DMS79 treated with DMSO at 0.1 percent for 48 hours (cell line): ENCODE results near the gene PGAM5.
"Not testable (repeated sequence)": the region's sequence is repeated elsewhere in the genome, so short reads cannot be mapped to it uniquely, and the experiment has no call there.

Source experiments
- DNase-seq: peaks from one replicate; lab custom pipeline; 2025; lab: John Stamatoyannopoulos, UW

Gene PGAM5

DNA sequence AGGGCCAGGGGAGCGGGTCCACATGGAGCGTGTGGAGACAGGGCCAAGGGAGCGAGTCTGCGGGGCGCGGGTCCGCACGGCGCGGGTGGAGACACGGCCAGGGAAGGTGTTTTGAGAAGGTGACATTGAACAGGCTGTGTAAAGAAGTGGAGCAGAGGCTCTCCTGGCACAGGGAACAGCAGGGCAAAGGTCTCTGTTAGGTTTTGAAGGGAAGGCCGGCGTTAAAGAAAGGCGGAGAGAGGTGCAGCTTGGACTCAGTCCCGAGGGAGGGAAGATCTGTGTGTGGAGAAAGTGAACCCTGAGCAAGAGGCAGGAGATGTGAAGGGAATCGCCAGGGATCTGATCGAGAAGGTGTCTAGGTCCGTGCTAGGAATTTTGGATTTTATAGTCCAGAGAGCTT lies 21.4 kb upstream of the PGAM5 start:
- DNase-seq: no peak

GRCh38 chr12:132690112-132690511 lies 20.5 kb upstream of the PGAM5 start:
- no peak for DNase-seq

GRCh38 chr12:132692030-132692429 lies 18.6 kb upstream of the PGAM5 start:
- not testable (repeated sequence) for DNase-seq

- DNase-seq: not testable (repeated sequence)
Measured at GRCh38 chr12:132694888-132695287, 15.8 kb upstream of the PGAM5 start.

DNA sequence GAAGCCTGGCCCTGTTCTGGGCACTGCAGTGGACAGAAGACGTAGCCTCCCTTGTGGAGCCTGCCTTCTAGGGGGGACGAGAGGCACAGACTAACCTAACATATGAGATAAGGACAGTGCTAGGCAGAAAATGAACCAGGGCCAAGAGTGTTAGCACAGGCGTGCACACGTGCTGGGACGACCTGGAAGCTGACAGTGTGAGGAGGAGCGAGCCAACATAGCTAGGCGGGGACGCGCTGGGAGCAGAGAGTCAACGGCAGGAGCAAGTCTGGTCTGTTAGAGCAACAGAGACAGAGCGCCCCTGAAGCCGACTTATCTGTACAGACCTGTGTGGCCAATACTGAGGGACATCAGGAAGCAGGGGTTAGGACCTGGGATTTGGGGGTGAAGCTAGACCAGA lies 15.2 kb upstream of the PGAM5 start:
- no peak for DNase-seq

- DNase-seq: no peak
Measured at GRCh38 chr12:132698341-132698740, 12.3 kb upstream of the PGAM5 start.

- no peak for DNase-seq
Measured at GRCh38 chr12:132700212-132700822, 10.3 kb upstream of the PGAM5 start.

DNA sequence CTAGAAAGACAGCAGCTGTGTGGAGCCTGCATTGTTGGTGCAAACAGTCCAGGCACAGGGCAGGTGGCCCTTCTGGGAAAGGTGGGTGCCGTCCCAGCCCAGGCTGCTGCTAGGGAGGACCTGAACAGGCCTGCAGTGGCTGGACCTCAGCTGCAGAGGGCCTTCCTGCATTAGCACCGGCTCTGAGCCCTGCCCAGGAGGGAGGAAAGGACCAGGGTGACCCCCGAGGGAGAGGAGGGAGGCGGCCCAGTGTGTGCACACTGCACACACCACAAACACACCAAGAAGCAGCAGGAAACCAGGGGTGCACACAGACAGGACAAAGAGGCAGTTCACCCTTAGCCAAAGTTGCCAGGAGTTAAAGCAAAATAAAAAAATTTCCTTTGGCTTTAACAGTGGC lies 8.0 kb upstream of the PGAM5 start:
- DNase-seq: no peak

- DNase-seq: no peak
Measured at GRCh38 chr12:132703641-132704040, 7.0 kb upstream of the PGAM5 start.

DNA sequence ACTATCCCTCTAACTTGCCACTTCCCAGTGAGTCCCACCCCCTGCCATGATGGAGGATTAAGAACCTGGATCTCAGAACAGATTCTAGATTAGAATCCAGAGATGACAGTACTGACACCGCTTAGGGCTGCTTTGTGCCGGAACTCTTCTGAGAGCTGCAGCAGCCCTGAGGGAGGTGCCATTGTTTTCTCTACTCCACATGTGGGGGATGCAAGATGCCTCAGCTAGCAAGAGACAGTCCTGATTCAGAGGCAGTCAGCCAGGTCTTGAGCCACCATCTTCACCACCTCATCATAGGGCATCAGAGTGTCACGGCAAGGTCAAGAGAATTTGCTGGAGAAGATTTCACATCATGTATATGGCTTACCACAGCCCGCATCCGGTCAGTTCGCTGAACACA lies 3.4 kb upstream of the PGAM5 start:
- no peak for DNase-seq

GRCh38 chr12:132708150-132708549 lies 2.5 kb upstream of the PGAM5 start:
- no peak for DNase-seq

DNA sequence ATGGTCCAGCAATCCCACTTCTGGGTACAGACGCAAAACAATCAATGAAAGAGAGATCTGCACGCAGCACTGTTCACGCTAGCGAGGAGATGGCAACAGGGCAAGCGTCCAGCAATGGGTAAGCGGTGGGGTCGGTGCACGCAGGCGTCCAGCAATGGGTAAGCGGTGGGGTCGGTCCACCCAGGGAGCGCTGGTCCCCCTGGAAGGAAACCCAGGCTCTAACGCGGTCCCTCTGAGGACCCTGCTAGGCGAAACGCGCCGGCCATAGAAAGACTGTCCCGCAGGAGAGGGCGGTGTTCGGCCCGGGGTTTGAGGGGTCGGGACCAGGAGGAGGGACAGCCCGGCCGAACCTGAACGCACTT lies 618 bp upstream of the PGAM5 start:
- no peak for DNase-seq

DNA sequence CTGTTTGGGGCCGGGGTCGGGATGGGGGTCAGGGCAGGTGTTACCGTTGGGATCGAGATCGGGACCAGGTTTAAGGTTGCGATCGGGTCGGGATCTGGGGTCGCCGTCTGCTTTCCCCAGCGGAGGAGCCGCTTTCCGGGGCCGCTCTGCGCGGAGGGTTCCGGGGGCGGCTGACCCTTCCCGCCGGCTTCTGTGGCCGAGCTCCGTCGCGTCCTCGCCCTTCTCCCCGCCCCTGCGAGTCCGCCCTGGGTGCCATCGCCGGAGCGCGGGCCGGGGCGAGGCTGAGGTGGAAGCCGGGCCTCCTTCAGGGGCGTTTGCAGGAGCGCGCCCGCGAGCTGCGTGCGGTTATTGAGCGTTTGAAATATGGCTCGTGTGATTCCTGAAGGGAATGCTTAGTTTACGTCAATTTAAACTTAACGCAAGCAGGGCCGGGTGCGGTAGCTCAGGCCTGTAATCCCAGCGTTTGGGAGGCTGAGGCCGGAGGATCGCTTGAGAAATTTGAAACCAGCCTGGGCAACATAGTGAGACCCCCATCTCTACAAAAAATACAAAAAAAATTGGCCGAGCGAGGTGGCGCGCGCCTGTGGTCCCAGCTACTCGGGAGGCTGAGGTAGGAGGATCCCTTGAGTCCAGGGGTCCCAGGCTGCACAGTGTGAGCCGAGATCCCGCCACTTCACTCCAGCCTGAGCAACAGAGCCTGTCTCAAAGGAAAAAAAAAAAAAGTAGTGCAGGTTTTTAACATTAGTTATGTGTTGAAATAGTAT lies 620 bp downstream of the PGAM5 start:
- DNase-seq: no peak

DNA sequence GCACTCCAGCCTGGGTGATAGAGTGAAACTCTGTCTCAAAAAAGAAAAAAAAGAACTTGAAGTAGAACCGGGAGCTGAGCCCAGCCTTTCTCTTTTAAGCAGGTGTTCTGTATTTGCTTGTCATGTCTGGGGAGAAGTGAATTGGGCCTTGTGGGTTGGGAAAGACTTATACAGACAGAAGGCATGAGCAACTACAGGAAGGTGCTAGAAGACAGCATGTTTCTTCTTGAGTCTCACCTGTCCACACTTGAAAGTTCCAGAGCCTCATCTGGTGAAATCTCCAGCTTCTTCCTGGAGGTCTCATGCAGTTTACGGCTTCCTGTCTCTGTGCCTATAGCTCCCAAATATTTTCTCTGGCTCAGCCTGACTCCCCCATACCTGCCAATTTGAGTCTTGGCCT lies 2.5 kb downstream of the PGAM5 start:
- no peak for DNase-seq

- DNase-seq: no peak
Measured at GRCh38 chr12:132715874-132716273, 5.2 kb downstream of the PGAM5 start.

- no peak for DNase-seq
Measured at GRCh38 chr12:132716356-132716755, 5.7 kb downstream of the PGAM5 start.

- no peak for DNase-seq
Measured at GRCh38 chr12:132717011-132717410, 6.4 kb downstream of the PGAM5 start.

DNA sequence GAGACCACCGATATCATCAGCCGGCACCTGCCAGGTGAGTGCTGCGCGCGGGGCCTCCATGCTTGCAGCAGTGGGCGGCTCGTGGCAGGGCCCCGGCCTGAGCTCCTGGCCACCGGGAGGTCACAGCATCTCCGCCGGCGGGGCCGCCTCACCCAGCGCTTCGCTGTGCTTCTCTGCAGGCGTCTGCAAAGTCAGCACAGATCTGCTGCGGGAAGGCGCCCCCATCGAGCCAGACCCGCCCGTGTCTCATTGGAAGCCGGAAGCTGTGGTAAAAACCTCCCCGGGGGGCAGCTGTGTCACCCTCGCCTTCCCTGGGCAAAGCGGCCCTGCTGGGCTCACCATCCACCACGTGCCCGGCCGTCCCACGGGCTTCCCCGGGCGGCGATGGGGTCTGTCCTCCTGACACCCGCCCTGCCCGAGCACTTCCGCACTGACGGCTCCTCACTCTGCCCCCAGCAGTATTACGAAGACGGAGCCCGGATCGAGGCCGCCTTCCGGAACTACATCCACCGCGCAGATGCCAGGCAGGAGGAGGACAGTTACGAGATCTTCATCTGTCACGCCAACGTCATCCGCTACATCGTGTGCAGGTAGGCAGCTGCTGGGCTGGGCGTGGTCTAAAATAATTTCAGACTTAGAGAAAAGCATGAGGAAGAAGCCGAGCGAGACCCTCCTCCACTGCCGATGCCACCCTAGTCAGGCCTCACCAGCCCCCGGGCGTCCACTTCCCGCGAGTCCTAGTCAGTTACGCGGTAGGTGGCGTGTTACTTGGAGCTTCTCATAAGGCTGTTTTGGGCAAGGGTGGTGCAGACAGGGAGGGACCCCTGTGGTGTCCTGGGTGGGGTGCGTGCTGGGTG lies 7.1 kb downstream of the PGAM5 start:
- no peak for DNase-seq

DNA sequence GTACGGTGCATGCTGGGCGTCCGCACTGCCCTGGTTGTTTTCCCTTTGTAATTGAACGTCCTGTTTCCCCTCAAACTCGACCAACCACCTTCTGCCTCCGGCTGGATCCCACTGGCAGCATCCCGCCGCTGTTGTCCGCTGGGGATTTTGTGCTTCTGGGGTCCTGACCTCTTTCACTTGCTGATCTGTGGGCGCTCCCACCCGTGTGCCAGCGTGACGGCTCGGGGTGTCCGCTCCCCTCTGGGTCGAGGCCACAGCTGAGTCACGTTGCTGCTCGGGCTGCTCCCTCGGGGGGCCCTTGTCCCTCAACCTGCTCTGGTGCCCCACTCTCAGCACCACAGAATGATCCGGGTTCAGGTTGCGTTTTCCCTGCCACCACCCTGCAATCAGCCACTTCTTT lies 8.0 kb downstream of the PGAM5 start:
- no peak for DNase-seq

GRCh38 chr12:132719141-132719953 lies 8.7 kb downstream of the PGAM5 start:
- DNase-seq: no peak

DNA sequence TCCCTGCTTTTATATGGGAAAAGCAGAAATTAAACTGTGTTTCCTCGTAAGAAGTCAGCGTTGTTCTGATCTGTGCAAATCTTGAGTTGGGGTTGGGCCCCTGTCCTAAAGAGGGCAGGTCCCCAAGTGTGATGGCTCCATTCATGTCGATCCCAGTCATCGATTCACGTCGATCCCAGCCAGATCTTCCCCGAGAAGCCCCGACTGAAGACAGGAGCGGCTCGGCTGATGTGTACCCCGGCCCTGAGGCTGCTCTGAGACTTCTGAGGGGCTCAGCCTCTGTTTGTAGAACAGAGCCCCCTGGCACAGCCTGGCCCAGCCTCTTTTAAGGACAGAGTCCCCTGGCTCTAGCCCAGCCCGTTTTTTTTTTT lies 9.3 kb downstream of the PGAM5 start:
- no peak for DNase-seq
